BE2C (cell line): ENCODE measurements around the gene HDAC5.
"Not testable (repeated sequence)": the region's sequence is repeated elsewhere in the genome, so short reads cannot be mapped to it uniquely, and the experiment has no call there.

Source experiments
- DNase-seq: peaks from one replicate; pipeline ENCODE4 v3.0.0-alpha.2; 2020
- H3K27me3 ChIP-seq: fragments of 250-450 bp; sonication (Bioruptor Pico); 2 replicates; pipeline ENCODE4 v1.5.1; 2020; ENCODE audit warnings: mild to moderate bottlenecking
- H3K36me3 ChIP-seq: fragments of 250-450 bp; sonication (Bioruptor Pico); 2 replicates; pipeline ENCODE4 v1.5.1; 2020; ENCODE audit warnings: mild to moderate bottlenecking
- H3K4me1 ChIP-seq: fragments of 250-450 bp; sonication (Bioruptor Pico); 2 replicates; pipeline ENCODE4 v1.5.1; 2020
- H3K4me3 ChIP-seq: 2 replicates; pipeline ENCODE4 v1.5.1; 2011; ENCODE audit warnings: low read depth, low read length
- H3K9me3 ChIP-seq: fragments of 250-450 bp; sonication (Bioruptor Pico); 2 replicates; pipeline ENCODE4 v1.5.1; 2020
- CTCF ChIP-seq: IDR thresholded peaks from 2 replicates; pipeline ENCODE4 v1.5.1; 2012; ENCODE audit warnings: mild to moderate bottlenecking, low read depth, low read length

The HDAC5 gene

GRCh38 chr17:44109312-44109630, 14.2 kb downstream of the HDAC5 start:
- H3K9me3 ChIP-seq, result no peaks in the 10 kb centered on the region
- peak overlapping the region; percentile 22; the same call in 1 of the 2 replicates for H3K4me3 ChIP-seq
- H3K36me3 ChIP-seq, result no peaks in the 10 kb centered on the region
- DNase-seq, result no peak
- no peak for TF ChIP-seq CTCF
- no peaks in the 10 kb centered on the region for H3K27me3 ChIP-seq
- H3K4me1 ChIP-seq, result peaks cover 49% of the 10 kb centered on the region

- peak overlapping the region; percentile 22 for H3K4me3 ChIP-seq
- TF ChIP-seq CTCF, result no peak
- H3K36me3 ChIP-seq, result no peaks in the 10 kb centered on the region
- peak; percentile 77 for DNase-seq
- H3K4me1 ChIP-seq, result peaks cover 49% of the 10 kb centered on the region
- H3K27me3 ChIP-seq, result no peaks in the 10 kb centered on the region
- no peaks in the 10 kb centered on the region for H3K9me3 ChIP-seq
Observed at GRCh38 chr17:44108440-44109311, 14.8 kb downstream of the HDAC5 start.

DNA sequence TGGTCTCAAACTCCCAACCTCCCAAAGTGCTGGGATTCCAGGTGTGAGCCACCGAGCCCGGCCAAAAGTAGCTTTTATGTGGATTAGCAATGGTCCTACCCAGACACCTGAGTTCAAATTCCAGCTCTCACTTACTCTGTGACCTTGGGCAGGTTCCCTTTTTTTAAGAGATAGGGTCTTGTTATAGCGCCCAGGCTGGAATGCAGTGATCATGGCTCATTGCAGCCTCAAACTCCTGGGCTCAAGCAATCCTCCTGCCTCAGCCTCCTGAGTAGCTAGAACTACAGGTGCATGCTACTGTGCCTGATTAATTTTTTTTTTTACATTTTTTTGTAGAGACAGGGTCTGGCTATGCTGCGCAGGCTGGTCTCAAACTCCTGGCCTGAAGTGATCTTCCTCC, 16.6 kb downstream of the HDAC5 start:
- no peak for DNase-seq

DNA sequence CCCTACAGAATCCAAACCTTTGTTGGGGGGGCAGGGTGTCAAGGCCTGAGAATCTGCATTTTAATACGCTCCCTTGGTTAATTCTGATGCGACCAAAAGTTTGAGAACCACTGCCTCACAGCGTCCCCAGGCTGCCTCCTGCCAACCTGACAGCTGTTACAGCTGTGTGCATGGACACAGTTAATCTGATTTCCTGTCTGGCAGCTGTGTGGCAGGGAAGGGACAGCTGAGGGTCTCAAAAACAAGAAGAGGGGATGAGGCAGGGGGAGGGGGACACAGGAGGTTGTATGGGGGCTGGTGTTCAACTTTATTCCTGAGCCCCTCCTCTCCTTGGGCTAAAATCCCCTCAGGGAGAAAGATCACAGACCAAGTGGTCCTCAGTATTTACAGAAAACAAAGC, 17.5 kb downstream of the HDAC5 start:
- no peak for DNase-seq
- peaks cover 42% of the 10 kb centered on the region for H3K4me1 ChIP-seq
- H3K27me3 ChIP-seq, result no peaks in the 10 kb centered on the region
- H3K4me3 ChIP-seq, result no peak overlapping the region
- H3K9me3 ChIP-seq, result no peaks in the 10 kb centered on the region
- H3K36me3 ChIP-seq, result no peaks in the 10 kb centered on the region
- no peak for TF ChIP-seq CTCF

More for the DNA sequence above, 16.6 kb downstream of the HDAC5 start:
- Histone ChIP-seq H3K9me3 (no peaks in the 10 kb centered on the region), H3K36me3 (no peaks in the 10 kb centered on the region), H3K27me3 (no peaks in the 10 kb centered on the region), H3K4me1 (peaks cover 47% of the 10 kb centered on the region), H3K4me3 (no peak overlapping the region)
- no peak for TF ChIP-seq CTCF

DNA sequence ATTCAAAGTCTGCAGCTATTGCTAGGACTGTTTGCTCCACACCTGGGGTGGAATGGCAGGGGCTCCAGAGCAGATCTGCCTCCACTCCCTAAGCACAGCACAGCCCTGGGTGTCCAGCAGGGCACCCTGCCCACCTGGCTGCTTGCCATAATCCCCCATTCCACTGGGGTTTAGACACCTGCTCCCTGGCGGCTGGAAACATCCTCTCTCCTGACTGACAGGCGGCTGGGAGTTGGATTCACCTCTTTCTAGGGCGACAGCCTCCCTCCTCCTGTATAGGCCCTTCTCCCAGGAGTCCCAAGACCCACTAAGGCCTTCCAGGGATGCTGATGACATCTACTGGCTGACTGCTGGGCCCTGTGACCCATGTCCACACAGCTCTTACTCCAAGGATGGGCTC, 18.0 kb downstream of the HDAC5 start:
- Histone ChIP-seq H3K9me3 (no peaks in the 10 kb centered on the region), H3K27me3 (no peaks in the 10 kb centered on the region), H3K36me3 (no peaks in the 10 kb centered on the region), H3K4me3 (no peak overlapping the region), H3K4me1 (peaks cover 39% of the 10 kb centered on the region)
- DNase-seq, result peak; percentile 66
- TF ChIP-seq CTCF, result peak; percentile 8; the same call in 1 of the 2 replicates

- no peaks in the 10 kb centered on the region for H3K27me3 ChIP-seq
- H3K4me1 ChIP-seq, result peaks cover 18% of the 10 kb centered on the region
- DNase-seq, result no peak
- no peaks in the 10 kb centered on the region for H3K36me3 ChIP-seq
- no peaks in the 10 kb centered on the region for H3K9me3 ChIP-seq
- H3K4me3 ChIP-seq, result no peak overlapping the region
- no peak for TF ChIP-seq CTCF
Observed at GRCh38 chr17:44102849-44103622, 20.4 kb downstream of the HDAC5 start.

- H3K4me1 ChIP-seq, result peaks cover 14% of the 10 kb centered on the region
- not testable (repeated sequence) for DNase-seq, H3K4me3 ChIP-seq, H3K9me3 ChIP-seq, H3K36me3 ChIP-seq, H3K27me3 ChIP-seq
Observed at GRCh38 chr17:44101858-44102257, 21.6 kb downstream of the HDAC5 start.
